Measurements from ENCODE around the gene RELN.
"Not testable (repeated sequence)": the region's sequence is repeated elsewhere in the genome, so short reads cannot be mapped to it uniquely, and the experiment has no call there.

RELN gene

DNA sequence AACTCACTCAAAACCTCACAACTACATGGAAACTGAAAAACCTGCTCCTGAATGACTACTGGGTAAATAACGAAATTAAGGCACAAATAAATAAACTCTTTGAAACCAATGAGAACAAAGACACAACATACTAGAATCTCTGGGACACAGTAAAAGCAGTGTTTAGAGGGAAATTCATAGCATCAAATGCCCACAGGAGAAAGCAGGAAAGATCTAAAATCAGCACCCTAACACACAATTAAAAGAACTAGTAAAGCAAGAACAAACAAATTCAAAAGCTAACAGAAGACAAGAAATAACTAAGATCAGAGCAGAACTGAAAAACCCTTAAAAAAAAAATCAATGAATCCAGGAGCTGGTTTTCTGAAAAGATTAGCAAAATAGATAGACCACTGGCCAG, 202.4 kb downstream of the RELN start:
- not testable (repeated sequence) for DNase-seq (ENCODE audit: low spot score)

DNA sequence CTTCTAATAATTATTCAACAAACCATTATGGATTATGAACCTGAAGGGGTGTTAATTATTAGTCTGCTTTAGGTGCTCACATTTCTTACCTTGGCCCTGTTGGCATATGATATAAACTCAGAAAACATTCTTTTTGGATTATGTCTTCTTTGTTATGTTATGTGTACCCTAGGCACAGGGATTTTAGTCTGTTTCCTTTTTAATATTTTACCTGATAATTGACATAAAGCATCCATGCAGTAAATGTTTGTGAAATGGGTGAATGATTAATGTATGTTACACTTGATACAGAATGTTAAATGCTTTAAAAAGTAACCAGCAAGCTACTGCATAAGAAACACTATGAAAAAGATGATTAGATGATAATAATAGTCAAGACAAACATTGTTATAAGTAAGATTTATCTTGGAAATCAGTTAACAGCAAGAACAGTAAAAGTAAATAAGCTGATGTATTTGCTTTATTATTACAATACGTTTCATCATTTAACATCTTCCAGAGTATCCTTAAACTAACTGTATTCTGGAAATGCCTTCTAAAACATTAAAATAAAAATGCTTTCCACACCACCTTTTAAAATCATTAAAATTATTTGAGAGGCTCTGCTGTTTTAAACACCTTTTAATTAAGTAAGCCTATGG, 204.7 kb downstream of the RELN start:
- no peak for DNase-seq (ENCODE audit: low spot score)

DNA sequence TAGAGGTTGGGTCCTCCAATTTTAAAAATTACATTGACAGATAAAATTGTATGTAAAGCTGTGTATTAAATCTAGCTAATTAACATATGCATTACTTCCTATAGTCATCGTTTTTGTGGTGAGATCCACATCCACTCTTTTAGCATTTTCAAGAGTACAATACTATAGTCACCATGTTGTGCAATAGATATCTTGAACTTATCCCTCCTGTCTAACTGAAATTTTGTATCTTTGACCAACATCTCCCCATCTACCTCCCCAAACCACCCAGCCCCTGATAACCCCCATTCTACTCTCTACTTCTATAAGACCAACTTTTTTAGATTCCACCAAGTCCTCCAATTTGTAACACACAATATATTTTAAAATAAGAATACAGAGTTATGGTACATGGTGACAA, 208.0 kb downstream of the RELN start:
- no peak for DNase-seq (ENCODE audit: low spot score)

DNA sequence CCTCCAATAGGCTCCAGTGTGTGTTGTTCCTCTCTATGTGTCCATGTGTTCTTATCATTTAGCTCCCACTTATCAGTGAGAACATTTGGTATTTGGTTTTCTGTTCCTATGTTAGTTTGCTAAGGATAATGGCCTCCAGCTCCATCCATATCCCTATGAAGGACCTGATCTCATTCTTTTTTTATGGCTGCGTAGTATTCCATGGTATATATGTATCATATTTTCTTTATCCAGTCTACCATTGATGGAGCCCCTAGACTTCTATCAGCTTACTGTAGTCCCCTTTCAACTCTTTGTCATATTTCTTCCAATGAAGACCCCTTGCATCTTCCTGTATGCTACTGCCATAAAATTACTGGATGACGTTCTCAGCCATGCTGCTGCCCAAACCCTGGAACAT, 208.9 kb downstream of the RELN start:
- not testable (repeated sequence) for DNase-seq (ENCODE audit: low spot score)

DNA sequence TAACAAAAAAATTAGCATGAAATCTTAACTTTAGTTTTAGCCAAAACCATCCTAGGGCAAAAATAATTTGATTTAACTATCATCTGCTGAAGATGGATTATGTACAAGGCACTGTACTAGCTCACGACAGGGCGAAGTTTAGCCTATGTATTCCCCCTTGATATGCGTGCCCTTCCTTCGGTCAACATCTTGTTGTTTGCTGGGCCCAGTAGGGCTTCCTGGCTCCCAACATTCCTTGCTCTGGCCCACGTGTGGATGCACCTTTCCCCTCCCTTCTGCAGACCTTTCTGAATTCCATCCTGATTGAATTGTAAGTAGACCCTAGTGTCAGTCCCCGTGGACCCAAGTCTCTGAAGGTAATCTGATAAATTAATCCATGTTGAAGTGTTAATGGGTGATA, 212.0 kb downstream of the RELN start:
- no peak for DNase-seq (ENCODE audit: low spot score)

DNA sequence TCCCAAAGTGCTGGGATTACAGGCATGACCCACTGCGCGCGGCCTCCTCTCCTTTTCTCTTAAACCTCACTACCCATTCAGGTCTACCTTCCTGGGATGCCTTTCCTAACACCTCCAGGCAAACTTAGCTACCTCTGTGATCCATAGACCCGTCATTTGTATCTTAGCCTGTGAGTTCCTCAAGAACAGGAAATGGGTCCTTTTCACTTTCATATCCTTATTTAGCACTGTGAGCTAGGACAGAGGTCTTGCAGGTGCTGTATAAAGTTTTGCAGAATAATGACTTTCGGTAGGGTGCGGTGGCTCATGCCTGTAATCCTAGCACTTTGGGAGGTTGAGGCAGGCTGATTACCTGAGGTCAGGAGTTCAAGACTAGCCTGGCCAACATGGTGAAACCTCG, 215.7 kb downstream of the RELN start:
- DNase-seq (ENCODE audit: low spot score), result no peak

DNA sequence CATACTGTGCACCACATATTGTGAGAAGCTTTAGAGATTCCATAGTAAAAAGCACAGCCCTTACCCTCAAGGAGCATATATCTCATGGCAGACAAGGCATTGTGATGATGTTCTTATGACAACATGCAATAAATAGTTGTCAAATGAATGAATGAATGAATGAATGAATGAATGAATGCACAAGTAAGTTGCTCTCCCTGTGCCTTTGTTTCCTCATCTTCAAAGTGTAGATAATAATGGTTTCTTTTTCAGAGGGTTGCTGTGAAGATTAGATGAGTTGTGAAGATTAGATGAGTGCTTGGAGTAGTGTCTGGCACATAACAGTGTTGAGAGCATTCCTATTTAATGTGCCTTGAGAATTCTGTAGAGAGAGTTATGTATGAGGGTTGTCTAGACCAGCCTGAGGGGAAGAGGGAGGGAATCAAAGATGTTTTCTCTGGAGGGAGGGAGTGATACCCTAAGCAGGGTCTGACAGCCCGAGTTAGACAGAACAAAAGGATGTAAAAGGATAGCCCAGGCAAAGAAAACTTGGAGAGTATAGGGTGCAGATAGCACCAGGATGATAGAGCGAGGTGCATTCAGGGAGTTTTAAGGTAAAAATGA, 217.2 kb downstream of the RELN start:
- DNase-seq (ENCODE audit: low spot score), result no peak

DNA sequence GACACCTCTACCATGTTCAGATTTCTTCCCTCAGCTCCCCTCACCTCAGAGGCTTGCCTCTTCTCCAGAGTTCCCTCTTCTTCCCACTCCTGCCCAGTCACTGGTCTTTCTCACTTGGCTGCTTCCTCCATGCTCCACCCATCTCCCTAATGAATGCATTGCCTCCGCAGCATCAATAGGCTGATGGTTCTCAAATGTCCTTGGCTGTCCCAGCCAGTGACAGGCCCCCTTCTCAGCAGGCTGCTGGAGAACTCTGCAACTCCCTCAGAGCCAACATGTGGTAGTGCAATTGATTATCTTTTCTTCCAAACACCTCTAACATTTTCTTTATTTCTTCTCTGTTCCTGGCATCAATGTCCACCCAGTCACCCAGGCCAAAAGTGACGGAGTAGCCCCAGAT, 218.2 kb downstream of the RELN start:
- DNase-seq (ENCODE audit: low spot score), result no peak

DNA sequence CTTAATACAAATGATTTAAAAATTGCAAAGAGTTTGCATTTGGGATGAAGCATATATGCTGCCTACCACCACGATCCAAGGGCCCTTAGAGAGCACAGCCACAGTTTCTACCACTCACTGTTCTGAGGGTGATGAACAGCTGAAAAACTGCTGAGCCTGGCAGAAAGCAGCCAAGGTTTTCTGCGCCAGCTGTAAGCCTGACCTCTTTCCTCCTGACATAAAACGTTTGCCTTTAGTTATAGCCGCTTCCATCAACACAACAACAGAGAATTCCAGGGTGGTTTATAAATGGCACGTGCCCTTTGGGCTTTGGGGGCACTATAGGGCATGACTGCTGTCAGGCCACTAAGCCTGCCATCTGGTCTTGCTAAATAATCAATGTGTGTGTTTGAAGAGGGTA, 222.8 kb downstream of the RELN start:
- DNase-seq (ENCODE audit: low spot score), result no peak

DNA sequence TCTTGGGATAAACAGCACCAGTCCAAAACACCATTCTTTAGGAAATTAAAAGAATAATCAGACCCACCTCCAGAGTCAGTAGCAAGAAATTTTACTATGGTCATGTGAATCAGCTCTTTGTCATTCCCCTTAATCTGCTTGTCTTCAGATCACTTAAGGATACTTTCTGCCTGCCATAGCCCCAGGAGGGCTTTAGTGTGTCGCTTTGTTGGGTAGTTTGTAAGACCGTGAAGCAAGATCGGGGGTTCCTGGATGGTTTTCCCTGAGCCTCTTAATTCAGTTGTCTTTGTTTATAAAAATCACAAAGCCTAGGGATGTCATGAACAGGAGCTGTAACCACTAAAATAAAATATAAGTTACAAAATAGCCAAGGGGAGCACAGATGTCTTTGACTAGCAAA, 223.6 kb downstream of the RELN start:
- DNase-seq (ENCODE audit: low spot score), result no peak

DNA sequence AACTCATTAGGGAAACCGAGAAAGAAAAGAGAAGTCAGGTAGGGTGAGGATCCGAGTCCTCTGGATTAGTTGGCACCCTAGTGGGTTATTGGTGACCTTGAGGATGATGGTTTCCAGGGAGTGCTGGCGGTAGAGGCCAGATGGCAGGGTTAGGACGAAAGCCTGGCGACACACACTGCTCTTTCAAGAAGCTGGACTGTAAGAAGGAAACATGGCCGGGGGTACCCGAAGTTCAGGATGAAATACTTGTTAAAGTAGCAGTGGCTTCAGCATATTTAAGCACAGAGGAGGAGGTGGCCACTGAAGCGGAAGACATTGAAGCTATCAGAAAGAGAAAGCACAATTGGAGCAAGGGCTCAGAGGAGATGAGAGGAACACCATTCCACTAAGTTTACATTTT, 224.6 kb downstream of the RELN start:
- no peak for DNase-seq (ENCODE audit: low spot score)

DNA sequence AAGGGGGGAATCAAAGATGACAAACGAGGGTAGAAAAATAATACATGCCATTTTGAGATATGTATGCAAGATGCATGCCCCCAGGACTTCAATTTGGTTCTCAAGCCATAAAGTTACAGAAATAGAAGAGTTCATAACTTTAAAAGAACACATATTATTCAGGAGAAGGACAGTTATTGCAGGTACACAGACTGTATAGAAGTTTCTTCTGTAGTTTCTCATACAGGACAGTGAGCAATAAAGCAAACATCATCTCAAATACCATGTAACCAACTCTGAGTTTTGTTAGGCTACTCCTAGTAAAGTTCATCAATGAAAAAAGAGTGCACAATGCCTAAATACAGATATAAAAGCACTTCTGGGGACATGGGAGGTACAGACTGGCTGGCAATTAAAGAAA, 226.6 kb downstream of the RELN start:
- no peak for DNase-seq (ENCODE audit: low spot score)

DNA sequence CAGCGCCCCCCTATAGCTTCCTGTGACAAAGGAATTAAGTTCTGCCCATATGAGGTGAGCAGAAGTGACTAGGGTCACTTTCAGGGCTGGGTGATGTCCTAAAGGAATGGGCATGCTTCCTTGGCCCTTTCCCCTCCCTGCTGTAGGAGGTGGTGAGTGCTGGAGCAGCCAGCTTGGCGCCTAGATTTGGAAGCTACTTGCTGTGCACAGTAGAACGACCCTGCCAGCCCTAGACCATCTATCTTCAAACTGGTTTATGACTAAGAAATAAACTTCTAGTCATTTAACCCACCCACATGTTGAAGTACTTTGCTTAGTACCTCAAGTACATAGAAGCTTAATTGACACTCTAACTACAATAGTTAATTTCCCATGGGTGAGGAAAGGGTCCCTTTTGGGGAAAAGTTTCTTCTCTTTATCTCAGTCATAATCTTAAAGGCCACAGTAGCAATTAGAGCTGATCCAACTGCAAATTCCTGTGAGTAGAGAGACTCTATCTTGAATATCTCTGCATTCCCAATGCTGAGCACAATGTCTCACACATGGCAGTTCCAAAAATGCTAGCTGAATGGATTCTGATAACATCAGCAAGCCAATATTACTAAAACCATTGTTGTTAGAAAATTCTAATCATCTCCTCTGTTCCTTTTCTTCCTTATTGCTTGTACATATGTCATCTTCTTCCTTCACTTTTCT, 227.2 kb downstream of the RELN start:
- no peak for DNase-seq (ENCODE audit: low spot score)

DNA sequence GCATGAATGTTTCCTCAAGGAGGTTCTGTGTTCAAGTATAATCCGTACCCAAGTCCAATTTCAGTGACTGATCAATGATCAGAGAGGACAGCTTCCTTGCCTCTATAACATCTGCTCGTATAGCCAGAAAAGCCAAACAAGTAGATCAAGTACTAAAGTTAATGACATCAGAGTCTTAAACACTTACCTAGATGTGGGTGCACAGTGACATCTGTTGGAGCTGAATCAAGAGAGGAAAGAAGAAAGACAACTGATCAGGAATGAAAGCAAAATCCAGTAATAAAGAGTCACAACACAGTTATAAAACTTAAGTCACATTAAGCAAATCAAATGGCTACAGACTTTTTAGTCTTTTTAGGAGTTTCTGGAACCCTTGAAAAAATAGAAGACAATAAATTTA, 236.5 kb downstream of the RELN start:
- no peak for DNase-seq (ENCODE audit: low spot score)

DNA sequence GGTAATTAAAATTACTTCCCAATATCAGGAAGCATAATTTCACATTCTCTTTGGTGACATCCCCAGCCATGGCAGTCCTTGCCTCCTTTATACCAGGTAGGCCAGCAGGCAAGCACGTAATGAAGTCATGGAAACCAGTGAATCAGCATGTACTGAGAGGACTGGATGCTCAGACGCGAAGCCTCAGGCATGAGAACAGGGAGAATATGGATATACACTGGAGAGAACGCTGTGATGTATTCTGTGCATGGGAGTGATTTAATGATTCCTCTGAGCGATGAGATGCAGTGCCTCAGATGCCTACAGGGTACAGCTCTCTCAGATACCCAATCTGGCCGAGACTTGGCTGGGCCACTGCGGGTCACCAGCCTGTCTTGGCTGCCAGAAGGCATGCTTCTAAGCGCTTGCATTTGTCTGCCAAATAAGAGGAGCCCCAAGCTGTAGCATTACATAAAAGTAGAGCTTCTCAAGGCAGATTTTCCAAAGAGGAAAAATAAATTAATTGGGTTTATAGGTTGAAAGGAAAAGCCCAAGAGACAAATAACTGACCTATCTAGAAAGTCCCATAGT, 238.1 kb downstream of the RELN start:
- DNase-seq (ENCODE audit: low spot score), result no peak

DNA sequence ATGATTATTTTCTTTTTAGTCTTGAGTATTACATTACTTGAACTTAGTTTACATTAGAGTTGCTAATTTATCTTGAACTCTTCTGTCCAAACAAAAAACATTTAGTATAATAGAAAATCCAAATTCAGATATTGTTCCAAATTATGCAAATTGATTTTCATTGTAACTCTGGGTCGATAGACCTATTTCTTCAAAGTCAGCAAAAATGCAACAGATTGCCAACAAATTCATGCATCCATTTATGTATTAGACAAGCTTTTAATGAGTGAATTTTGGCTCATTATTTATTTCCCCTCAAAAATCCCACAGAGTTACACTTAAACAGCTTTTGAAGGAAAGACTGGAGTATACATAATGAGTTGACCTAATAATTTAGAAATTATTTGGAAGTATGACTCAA, 240.8 kb downstream of the RELN start:
- no peak for DNase-seq (ENCODE audit: low spot score)

DNA sequence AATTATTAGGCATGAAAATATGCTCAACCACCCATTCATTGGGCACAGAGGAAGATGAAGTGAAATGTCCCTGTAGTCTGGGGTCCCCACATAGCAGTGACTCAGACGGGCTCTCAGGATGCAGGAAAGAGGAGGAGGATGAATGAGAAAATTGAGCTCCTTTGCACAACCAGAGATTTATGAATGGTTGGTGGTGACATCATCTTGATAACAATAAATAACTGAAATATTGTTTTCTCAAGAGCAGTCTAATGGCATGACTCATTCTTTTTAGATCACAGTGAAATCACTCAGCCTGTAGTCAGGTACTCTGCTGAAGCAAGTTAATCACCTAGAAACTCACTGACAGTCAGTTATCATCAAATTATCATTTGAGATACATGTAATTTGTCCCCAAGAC, 254.1 kb downstream of the RELN start:
- DNase-seq (ENCODE audit: low spot score), result peak; percentile 9

DNA sequence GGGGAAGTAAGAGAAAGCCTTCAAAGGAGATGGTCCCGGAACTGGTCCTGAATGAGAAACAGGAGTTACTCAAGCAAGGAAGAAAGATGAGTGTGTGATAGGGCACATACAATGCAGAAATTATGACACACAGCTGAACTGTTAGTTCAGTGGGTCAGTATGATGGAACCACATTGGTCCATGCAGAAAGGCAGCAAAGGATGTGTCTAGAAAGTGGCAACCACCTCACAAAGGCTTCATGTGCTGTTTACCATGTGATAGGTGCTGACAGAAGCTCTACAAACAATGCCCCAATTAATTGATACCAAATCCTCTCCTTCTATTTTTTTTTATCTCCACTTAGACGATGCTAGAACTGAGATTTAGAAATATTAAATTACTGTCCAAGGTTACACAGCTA, 258.3 kb downstream of the RELN start:
- no peak for DNase-seq (ENCODE audit: low spot score)

DNA sequence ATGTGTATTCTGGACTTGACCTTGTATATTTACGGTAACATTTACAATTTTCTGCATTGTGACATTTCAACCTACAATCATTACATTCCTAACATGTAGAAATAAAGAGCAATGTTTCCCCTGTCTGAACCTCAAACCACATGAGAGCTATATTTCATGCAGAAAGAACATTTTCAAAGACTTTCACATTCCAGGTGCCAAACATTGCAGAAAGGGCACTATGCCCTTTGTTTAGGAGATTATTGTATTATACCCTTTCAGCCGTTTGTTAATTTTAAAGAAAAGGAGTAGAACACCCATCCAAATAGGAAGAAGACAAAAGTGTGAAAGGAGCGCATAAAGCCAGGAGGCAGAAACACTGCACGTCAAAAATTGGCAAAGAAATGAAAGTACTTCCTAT, 260.4 kb downstream of the RELN start:
- no peak for DNase-seq (ENCODE audit: low spot score)

DNA sequence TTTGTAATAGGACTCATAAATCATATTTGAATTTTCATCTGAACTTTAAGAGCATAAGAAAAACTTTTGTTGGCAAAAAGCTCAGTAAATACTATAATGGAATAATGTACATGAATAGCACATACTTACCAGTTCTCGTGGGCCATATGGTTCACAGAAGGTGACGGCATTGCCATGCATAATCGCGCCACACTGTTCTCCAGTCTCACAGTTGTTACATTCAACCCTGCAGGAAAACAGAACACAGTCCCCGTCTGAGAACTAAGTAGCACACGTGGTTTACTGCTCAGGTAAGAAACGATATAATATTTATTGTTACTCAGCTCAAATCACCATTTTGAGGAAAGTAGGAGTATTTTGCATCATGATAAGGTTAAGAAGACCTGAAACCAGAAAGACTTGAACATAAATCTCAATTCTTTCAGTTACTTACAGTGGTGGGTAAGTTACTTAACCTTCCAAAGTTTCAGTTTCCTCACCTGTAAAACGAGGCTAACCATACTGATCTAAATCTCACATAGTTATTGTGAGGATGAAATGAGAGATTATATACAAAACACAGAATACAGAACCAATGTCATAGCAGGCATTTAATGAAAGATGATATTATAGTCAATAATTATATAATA, 261.4 kb downstream of the RELN start:
- DNase-seq (ENCODE audit: low spot score), result no peak

DNA sequence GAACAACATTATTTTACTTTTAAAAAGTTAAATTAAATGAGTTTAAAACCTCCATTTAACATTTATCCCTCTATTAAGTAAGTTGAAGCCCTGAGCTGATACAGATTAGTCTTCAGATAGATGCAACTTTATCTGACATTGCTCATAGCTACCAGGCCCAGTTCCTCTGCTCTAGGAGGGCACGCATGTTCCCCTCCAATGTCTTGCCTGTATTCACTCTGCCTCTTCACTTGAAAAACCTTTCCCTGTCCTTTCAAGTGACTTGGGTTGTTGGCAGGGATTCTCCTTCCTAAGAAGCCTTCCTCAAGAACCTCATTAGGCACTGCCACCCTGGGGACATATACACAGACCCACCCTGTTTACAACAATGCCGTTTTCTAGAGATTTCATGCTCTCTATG, 270.4 kb downstream of the RELN start:
- no peak for DNase-seq (ENCODE audit: low spot score)

DNA sequence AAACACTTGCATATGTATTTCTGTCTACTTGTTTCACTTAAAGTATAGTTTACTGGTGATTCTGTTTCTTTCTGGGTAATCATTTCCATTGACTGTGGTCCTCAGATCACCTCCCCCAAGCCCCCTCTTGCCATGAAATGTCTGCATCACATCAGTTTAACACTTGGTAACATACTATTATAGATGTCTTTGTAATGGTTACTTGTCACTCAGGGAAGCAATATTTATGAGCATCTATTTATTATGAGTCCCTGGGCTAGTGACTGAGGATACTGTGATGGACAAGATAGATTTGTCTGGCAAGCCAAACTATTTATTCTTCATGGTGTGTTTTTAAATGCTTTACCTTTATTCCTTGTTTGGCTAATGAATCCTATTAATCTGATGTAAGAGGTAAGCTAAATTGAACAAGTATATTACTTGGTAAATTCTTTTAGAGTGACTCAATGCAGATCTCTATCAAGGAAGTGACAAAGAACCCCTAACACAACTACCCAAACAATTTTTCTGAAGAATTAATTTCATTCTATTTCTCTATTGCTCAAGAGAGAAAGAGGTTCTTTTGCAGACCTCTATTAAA, 270.9 kb downstream of the RELN start:
- DNase-seq (ENCODE audit: low spot score), result no peak

DNA sequence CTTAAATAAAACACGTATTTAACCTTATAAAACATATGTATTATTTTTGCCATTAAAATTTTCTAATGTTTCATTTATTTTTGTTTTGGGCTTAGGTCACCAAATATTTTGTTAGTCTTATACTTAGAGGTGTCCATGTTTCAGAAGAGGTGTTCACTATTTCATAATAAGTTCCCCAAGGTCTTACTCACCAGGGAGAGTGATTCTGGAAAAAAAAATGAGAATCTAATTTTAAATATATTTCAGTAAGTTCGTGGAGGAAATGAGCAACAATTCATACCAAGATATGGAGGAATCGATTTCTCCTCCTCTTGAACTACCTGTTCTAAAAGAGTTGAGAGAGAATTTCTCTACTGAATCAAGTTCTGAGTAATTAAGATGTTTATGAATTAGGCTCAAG, 271.9 kb downstream of the RELN start:
- DNase-seq (ENCODE audit: low spot score), result no peak
